ENCODE measurements around the gene MTHFD2.

Gene MTHFD2

DNA sequence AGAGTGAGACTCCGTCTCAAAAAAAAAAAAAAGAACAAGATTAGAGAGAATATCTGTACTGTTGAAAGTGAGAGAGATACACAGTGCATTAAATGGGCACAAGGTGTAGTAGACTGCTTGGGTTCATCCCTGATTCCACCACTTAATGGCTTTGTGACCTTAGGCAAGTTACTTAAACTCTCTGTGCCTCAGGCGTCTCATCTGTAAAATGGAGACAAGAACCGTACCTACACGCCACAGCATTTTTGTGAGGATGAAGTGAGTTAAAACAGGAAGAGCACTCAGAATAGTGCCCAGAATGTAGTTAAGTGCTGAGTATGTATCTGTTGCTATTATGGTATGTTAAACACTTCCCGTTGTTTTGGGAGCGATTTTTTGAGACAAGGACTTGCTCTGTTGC lies 64.3 kb downstream of the MTHFD2 start:
- no peak for DNase-seq

DNA sequence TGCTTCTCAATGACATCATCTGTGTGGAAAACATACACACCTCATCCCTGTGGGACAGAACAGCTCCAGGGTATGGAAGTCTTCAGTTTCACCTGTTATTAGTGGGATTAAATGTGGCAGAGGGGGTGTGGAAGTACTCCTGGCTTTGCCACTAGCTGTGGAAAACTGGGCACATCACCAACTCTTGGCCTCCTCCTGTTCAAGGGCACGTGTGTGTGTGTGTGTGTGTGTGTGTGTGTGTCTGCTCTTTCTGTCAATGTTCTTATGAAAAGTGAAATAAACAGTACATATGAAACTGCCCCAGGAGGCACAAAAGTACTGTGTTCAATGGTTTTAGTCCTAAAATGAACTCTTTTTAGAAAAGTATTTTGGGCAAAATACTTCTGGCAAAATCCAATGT lies 65.9 kb downstream of the MTHFD2 start:
- no peak for DNase-seq

DNA sequence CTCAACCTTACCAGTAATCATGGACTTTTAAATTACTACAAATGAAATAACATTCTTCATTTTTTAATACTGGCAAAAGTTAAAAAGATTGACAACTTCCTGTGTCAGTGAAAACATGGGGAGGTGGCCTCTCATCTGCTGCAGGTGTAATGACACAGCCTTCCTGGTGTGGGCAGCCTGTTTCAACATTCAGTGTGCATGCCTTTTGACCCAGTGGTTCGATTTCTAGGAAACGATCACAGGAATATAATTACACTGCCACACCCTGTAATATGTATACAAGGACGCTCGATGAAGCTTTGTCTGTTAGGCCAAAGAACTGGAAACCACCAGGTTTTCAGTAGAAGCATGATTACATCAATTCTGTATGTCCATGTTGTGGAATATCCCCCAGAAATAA lies 68.7 kb downstream of the MTHFD2 start:
- DNase-seq: no peak
